ENCODE measurements around the gene ZNF283.

The ZNF283 gene

DNA sequence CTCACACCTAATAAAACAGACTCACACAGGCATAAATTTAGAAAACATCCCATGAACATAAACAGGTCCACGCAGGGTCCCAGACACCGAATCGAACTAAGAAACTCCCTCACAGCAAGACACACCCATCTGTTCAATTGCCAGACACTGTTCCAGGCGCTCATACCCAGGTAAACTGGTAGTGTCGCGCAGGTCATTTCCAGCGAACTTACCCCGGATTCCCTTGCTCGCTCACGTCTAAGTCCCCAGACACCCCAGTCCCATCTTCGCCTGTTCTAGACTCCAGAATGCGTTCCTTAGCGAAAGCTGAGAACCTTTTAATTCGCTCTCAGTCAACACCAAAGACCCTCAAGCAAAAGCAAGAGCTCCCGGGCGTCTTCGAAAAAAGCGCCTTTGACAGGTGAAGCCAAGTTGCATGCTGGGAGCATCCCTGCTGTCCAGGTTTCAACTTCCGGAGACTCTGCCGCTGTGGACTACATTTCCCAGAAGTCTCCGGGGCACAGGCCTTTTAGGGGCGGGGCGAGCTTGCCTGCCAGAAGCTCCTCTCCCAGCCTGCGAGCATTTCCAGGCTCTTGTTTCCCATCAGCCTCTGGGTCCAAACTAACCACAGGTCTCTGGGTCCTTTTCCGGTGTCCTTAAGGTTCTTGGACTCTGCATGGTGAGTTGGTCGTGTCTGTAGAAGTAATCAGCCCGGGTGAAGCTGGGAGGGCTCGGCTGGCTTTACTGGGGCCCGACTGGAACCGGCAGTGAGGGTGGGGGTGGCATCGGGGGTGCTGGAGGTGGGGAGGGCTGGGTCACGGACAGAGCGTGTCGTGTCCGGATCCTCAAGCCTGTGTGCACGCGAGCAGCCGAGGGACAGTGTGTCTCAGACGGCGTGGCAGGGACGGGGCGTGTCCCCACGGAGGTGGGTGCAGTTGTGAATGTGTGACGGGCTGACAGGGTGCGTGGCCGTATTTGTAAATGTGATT is at the start of gene ZNF283 (continued):
- TF ChIP-seq, protein P1, sequence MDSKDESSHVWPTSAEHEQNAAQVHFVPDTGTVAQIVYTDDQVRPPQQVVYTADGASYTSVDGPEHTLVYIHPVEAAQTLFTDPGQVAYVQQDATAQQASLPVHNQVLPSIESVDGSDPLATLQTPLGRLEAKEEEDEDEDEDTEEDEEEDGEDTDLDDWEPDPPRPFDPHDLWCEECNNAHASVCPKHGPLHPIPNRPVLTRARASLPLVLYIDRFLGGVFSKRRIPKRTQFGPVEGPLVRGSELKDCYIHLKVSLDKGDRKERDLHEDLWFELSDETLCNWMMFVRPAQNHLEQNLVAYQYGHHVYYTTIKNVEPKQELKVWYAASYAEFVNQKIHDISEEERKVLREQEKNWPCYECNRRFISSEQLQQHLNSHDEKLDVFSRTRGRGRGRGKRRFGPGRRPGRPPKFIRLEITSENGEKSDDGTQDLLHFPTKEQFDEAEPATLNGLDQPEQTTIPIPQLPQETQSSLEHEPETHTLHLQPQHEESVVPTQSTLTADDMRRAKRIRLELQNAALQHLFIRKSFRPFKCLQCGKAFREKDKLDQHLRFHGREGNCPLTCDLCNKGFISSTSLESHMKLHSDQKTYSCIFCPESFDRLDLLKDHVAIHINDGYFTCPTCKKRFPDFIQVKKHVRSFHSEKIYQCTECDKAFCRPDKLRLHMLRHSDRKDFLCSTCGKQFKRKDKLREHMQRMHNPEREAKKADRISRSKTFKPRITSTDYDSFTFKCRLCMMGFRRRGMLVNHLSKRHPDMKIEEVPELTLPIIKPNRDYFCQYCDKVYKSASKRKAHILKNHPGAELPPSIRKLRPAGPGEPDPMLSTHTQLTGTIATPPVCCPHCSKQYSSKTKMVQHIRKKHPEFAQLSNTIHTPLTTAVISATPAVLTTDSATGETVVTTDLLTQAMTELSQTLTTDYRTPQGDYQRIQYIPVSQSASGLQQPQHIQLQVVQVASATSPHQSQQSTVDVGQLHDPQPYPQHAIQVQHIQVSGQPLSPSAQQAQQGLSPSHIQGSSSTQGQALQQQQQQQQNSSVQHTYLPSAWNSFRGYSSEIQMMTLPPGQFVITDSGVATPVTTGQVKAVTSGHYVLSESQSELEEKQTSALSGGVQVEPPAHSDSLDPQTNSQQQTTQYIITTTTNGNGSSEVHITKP (tag by site-specific recombination; IDR thresholded peaks at IDR 0.05) = peak; percentile 27; the same call in 1 of the 2 replicates
- 0 out of 2 replicates have a peak, but pooled peaks have one; percentile 41 for TF ChIP-seq ZBTB48 (tag by site-specific recombination; IDR thresholded peaks at IDR 0.05)
- no peak; the same call in 1 of the 2 replicates for TF ChIP-seq ZSCAN4 (tag by site-specific recombination; IDR thresholded peaks at IDR 0.05)
- TF ChIP-seq ZBTB20 (tag by site-specific recombination; IDR thresholded peaks at IDR 0.05) = peak; percentile 52; the same call in 1 of the 2 replicates
- 0 out of 2 replicates have a peak, but pooled peaks have one; percentile 54 for TF ChIP-seq ZNF19 (tag by site-specific recombination; IDR thresholded peaks at IDR 0.05; ENCODE audit: low read depth)
- peak; percentile 30; the same call in 1 of the 2 replicates for TF ChIP-seq SCRT2 (tag by site-specific recombination; IDR thresholded peaks at IDR 0.05)
- peak; percentile 38; the same call in 1 of the 2 replicates for TF ChIP-seq KLF8 (tag by site-specific recombination; IDR thresholded peaks at IDR 0.05)
- 0 out of 2 replicates have a peak, but pooled peaks have one; percentile 50 for TF ChIP-seq SCRT1 (tag by site-specific recombination; IDR thresholded peaks at IDR 0.05; ENCODE audit: borderline replicate concordance)
- no peak; the same call in 1 of the 2 replicates for TF ChIP-seq ZNF416 (tag by site-specific recombination; IDR thresholded peaks at IDR 0.05)
- TF ChIP-seq ZNF561 (tag by site-specific recombination; IDR thresholded peaks at IDR 0.05; ENCODE audit: borderline replicate concordance) = peak; percentile 73
- TF ChIP-seq ZBTB26 (tag by site-specific recombination; optimal IDR thresholded peaks at IDR 0.05) = peak; percentile 34
- TF ChIP-seq, protein P2, sequence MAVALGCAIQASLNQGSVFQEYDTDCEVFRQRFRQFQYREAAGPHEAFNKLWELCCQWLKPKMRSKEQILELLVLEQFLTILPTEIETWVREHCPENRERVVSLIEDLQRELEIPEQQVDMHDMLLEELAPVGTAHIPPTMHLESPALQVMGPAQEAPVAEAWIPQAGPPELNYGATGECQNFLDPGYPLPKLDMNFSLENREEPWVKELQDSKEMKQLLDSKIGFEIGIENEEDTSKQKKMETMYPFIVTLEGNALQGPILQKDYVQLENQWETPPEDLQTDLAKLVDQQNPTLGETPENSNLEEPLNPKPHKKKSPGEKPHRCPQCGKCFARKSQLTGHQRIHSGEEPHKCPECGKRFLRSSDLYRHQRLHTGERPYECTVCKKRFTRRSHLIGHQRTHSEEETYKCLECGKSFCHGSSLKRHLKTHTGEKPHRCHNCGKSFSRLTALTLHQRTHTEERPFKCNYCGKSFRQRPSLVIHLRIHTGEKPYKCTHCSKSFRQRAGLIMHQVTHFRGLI (tag by site-specific recombination; IDR thresholded peaks at IDR 0.05) = no peak; the same call in 1 of the 2 replicates
- TF ChIP-seq ZNF169 (tag by site-specific recombination; IDR thresholded peaks at IDR 0.05) = peak; percentile 24; the same call in 1 of the 2 replicates
- no peak for TF ChIP-seq ZNF302 (tag by site-specific recombination; IDR thresholded peaks at IDR 0.05; ENCODE audit: low read depth)
- TF ChIP-seq ZNF76 (tag by site-specific recombination; IDR thresholded peaks at IDR 0.05; ENCODE audit: borderline replicate concordance, low read depth) = peak; percentile 99
- no peak for TF ChIP-seq ZNF132 (tag by site-specific recombination; IDR thresholded peaks at IDR 0.05; ENCODE audit: borderline replicate concordance)
- no peak for TF ChIP-seq ZNF398 (tag by site-specific recombination; IDR thresholded peaks at IDR 0.05)
- TF ChIP-seq, protein P3, sequence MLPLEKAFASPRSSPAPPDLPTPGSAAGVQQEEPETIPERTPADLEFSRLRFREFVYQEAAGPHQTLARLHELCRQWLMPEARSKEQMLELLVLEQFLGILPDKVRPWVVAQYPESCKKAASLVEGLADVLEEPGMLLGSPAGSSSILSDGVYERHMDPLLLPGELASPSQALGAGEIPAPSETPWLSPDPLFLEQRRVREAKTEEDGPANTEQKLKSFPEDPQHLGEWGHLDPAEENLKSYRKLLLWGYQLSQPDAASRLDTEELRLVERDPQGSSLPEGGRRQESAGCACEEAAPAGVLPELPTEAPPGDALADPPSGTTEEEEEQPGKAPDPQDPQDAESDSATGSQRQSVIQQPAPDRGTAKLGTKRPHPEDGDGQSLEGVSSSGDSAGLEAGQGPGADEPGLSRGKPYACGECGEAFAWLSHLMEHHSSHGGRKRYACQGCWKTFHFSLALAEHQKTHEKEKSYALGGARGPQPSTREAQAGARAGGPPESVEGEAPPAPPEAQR (tag by site-specific recombination; IDR thresholded peaks at IDR 0.05) = 0 out of 2 replicates have a peak, but pooled peaks have one; percentile 40
- no peak for TF ChIP-seq ZNF555 (tag by site-specific recombination; conservative IDR thresholded peaks at IDR 0.05)
- TF ChIP-seq RBAK (tag by site-specific recombination; IDR thresholded peaks at IDR 0.05) = peak; percentile 65; the same call in 1 of the 2 replicates
- TF ChIP-seq ZNF626 (tag by site-specific recombination; IDR thresholded peaks at IDR 0.05) = no peak
- TF ChIP-seq ZBTB17 (tag by site-specific recombination; IDR thresholded peaks at IDR 0.05) = peak; percentile 96
- TF ChIP-seq ZNF792 (tag by site-specific recombination; IDR thresholded peaks at IDR 0.05) = no peak
- peak; percentile 74 for TF ChIP-seq SETDB1 (IDR thresholded peaks at IDR 0.05; ENCODE audit: insufficient read length, low read length)
- TF ChIP-seq ZIC2 (tag by site-specific recombination; IDR thresholded peaks at IDR 0.05) = peak; percentile 74

Measured in HEK293 (cell line).